H9 (cell line): ENCODE measurements around the gene MAGI1. TPM values are rescaled to one million over a fixed set of nuclear protein-coding genes. Genes with fewer than 3 reads are reported as not detected.

Source experiments
- DNase-seq: peaks from one replicate; pipeline ENCODE4 v3.0.0-alpha.2; 2017
- H2AFZ ChIP-seq: one replicate; pipeline ENCODE4 v1.6.1; 2013; ENCODE audit warnings: mild to moderate bottlenecking, low read length, control low read depth, moderate library complexity
- H2AK5ac ChIP-seq: 2 replicates; pipeline ENCODE4 v1.6.1; 2013; ENCODE audit warnings: low read length, control low read depth, mixed read lengths; ENCODE audit not compliant: insufficient read length
- H2BK120ac ChIP-seq: one replicate; pipeline ENCODE4 v1.6.1; 2013; ENCODE audit warnings: low read depth, mild to moderate bottlenecking, low read length, control low read depth, inconsistent platforms; ENCODE audit not compliant: poor library complexity, severe bottlenecking
- H2BK12ac ChIP-seq: 2 replicates; pipeline ENCODE4 v1.6.1; 2013; ENCODE audit warnings: low read length, control low read depth, mixed read lengths, low read depth; ENCODE audit not compliant: insufficient read length
- H2BK15ac ChIP-seq: 2 replicates; pipeline ENCODE4 v1.6.1; 2013; ENCODE audit warnings: low read depth, low read length, control low read depth
- H2BK20ac ChIP-seq: one replicate; pipeline ENCODE4 v1.6.1; 2013; ENCODE audit warnings: low read depth, mild to moderate bottlenecking, low read length, control low read depth, inconsistent platforms; ENCODE audit not compliant: poor library complexity, severe bottlenecking
- H2BK5ac ChIP-seq: 2 replicates; pipeline ENCODE4 v1.6.1; 2013; ENCODE audit warnings: low read length, control low read depth, mixed read lengths; ENCODE audit not compliant: insufficient read length
- H3K14ac ChIP-seq: 2 replicates; pipeline ENCODE4 v1.6.1; 2013; ENCODE audit warnings: low read length, control low read depth; ENCODE audit not compliant: insufficient read depth
- H3K18ac ChIP-seq: 2 replicates; pipeline ENCODE4 v1.6.1; 2013; ENCODE audit warnings: low read depth, mild to moderate bottlenecking, mixed read lengths, low read length, control low read depth; ENCODE audit not compliant: insufficient read length
- H3K23ac ChIP-seq: 2 replicates; pipeline ENCODE4 v1.6.1; 2013; ENCODE audit warnings: low read length, control low read depth, mixed read lengths, low read depth; ENCODE audit not compliant: insufficient read length
- H3K23me2 ChIP-seq: 2 replicates; pipeline ENCODE4 v1.6.1; 2013; ENCODE audit warnings: low read depth, mild to moderate bottlenecking, mixed read lengths, low read length, control low read depth; ENCODE audit not compliant: insufficient read length, poor library complexity, severe bottlenecking
- H3K27ac ChIP-seq: 2 replicates; pipeline ENCODE4 v1.5.1; 2013; ENCODE audit warnings: low read length, control low read depth, mixed read lengths, low read depth; ENCODE audit not compliant: insufficient read length
- H3K27me3 ChIP-seq: 2 replicates; pipeline ENCODE4 v1.6.1; 2013; ENCODE audit warnings: low read length, control low read depth, inconsistent platforms; ENCODE audit not compliant: insufficient read depth
- H3K4ac ChIP-seq: 2 replicates; pipeline ENCODE4 v1.6.1; 2013; ENCODE audit warnings: low read depth, mild to moderate bottlenecking, control low read depth, inconsistent platforms, low read length, moderate library complexity
- H3K4me1 ChIP-seq: 2 replicates; pipeline ENCODE4 v1.6.1; 2013; ENCODE audit warnings: low read length, control low read depth, inconsistent platforms; ENCODE audit not compliant: insufficient read depth
- H3K4me2 ChIP-seq: 2 replicates; pipeline ENCODE4 v1.6.1; 2013; ENCODE audit warnings: low read length, control low read depth, mixed read lengths; ENCODE audit not compliant: insufficient read length, insufficient read depth
- H3K56ac ChIP-seq: 2 replicates; pipeline ENCODE4 v1.6.1; 2013; ENCODE audit warnings: low read depth, mild to moderate bottlenecking, mixed read lengths, low read length, control low read depth; ENCODE audit not compliant: insufficient read length
- H3K79me1 ChIP-seq: 2 replicates; pipeline ENCODE4 v1.6.1; 2013; ENCODE audit warnings: low read depth, mild to moderate bottlenecking, moderate library complexity, low read length, control low read depth, inconsistent platforms; ENCODE audit not compliant: insufficient read depth, poor library complexity, severe bottlenecking
- H3K79me2 ChIP-seq: 2 replicates; pipeline ENCODE4 v1.6.1; 2013; ENCODE audit warnings: low read length, control low read depth, inconsistent platforms; ENCODE audit not compliant: insufficient read depth
- H3K9ac ChIP-seq: 2 replicates; pipeline ENCODE4 v1.6.1; 2013; ENCODE audit warnings: low read length, control low read depth, mixed read lengths; ENCODE audit not compliant: insufficient read length; ENCODE audit errors: extremely low read depth
- H3K9me3 ChIP-seq: one replicate; pipeline ENCODE4 v1.6.1; 2013; ENCODE audit warnings: low read depth, low read length, inconsistent platforms; ENCODE audit not compliant: control insufficient read depth
- H3T11ph ChIP-seq: one replicate; pipeline ENCODE4 v1.6.1; 2013; ENCODE audit warnings: mild to moderate bottlenecking, low read length, control low read depth, inconsistent platforms
- H4K20me1 ChIP-seq: one replicate; pipeline ENCODE4 v1.6.1; 2013; ENCODE audit not compliant: control insufficient read depth, insufficient read length, insufficient read depth
- H4K5ac ChIP-seq: 2 replicates; pipeline ENCODE4 v1.6.1; 2013; ENCODE audit warnings: low read depth, mild to moderate bottlenecking, mixed read lengths, low read length, control low read depth; ENCODE audit not compliant: insufficient read length
- H4K8ac ChIP-seq: replicated peaks from 2 replicates; pipeline ENCODE4 v1.6.1; 2013; ENCODE audit warnings: low read length, control low read depth, mixed read lengths, low read depth; ENCODE audit not compliant: insufficient read length
- H4K91ac ChIP-seq: 2 replicates; pipeline ENCODE4 v1.6.1; 2013; ENCODE audit warnings: low read depth, mild to moderate bottlenecking, moderate library complexity, mixed read lengths, low read length, control low read depth; ENCODE audit not compliant: insufficient read length
- H3K27ac Mint-ChIP-seq, 3 experiments: 2 replicates in 2 of 3; 3 replicates in 1 of 3; pipeline ENCODE4 v1.8.0; 2020 to 2021; ENCODE audit warnings: mixed read lengths in 3 of 3, mild to moderate bottlenecking in 1 of 3, moderate library complexity in 1 of 3
- H3K27me3 Mint-ChIP-seq: 2 replicates; pipeline ENCODE4 v1.8.0; 2021; ENCODE audit warnings: low read depth, mild to moderate bottlenecking, moderate library complexity, mixed read lengths
- H3K36me3 Mint-ChIP-seq, 3 experiments: 2 replicates in 2 of 3; 3 replicates in 1 of 3; pipeline ENCODE4 v1.8.0; 2020 to 2021; ENCODE audit warnings: low read depth in 3 of 3, mixed read lengths in 3 of 3; ENCODE audit not compliant: insufficient read depth in 1 of 3
- H3K4me1 Mint-ChIP-seq, 2 experiments: 2 replicates each; pipeline ENCODE4 v1.8.0; 2020; ENCODE audit warnings: mixed read lengths in 2 of 2
- H3K4me3 Mint-ChIP-seq, 2 experiments: 2 replicates in 1 of 2; 3 replicates in 1 of 2; pipeline ENCODE4 v1.8.0; 2020 to 2021; ENCODE audit warnings: mild to moderate bottlenecking in 2 of 2, mixed read lengths in 2 of 2, moderate library complexity in 1 of 2
- H3K9me3 Mint-ChIP-seq, 2 experiments: 2 replicates in 1 of 2; 3 replicates in 1 of 2; pipeline ENCODE4 v1.8.0; 2020; ENCODE audit warnings: mild to moderate bottlenecking in 2 of 2, mixed read lengths in 2 of 2, moderate library complexity in 1 of 2
- WGBS: extraction: QIAGEN DNeasy Blood & Tissue Kit; methylation state at CpG from one replicate; pipeline ENCODE4 v1.1.7; 2013; ENCODE audit warnings: missing lambda C conversion rate, low lambda C conversion rate, mixed read lengths; ENCODE audit not compliant: insufficient read length; ENCODE audit errors: extremely low coverage; 5-methylcytosine and 5-hydroxymethylcytosine counted together
- total RNA-seq: library from RNA; stranded (reverse); gene quantifications from 2 replicates; pipeline ENCODE4 v1.2.1, GENCODE V29; 2021
- TF ChIP-seq, protein P1 (sequence below): fragments of 200-600 bp; sonication (generic); conservative IDR thresholded peaks from 3 replicates; pipeline ENCODE4 v1.8.0; 2021; ENCODE audit warnings: antibody characterized with exemption, mild to moderate bottlenecking

MAGI1 gene
- total RNA-seq, 1 experiment from 2014 or later, result 65.7 TPM

- Histone ChIP-seq H3K23me2 (no peaks in the 10 kb centered on the region), H3K56ac (no peak overlapping the region), H4K91ac (no peak overlapping the region), H3K79me1 (no peaks in the 10 kb centered on the region), H3T11ph (no peak overlapping the region), H4K5ac (no peak overlapping the region), H3K4me2 (no peak overlapping the region), H2BK15ac (no peak overlapping the region), H3K14ac (no peak overlapping the region), H2BK5ac (no peak overlapping the region), H3K4me1 (peaks cover 9% of the 10 kb centered on the region; the same call in 1 of the 2 replicates), H3K23ac (no peak overlapping the region), H4K20me1 (no peaks in the 10 kb centered on the region), H3K27me3 (no peaks in the 10 kb centered on the region), H3K4ac (no peak overlapping the region), H3K9ac (no peak overlapping the region), H2BK20ac (no peak overlapping the region), H3K27ac (no peak overlapping the region), H3K79me2 (peaks cover 3% of the 10 kb centered on the region; the same call in 1 of the 2 replicates), H2AK5ac (no peak overlapping the region), H3K18ac (no peak overlapping the region), H2AFZ (no peak overlapping the region), H4K8ac (no peak overlapping the region), H3K9me3 (no peaks in the 10 kb centered on the region), H2BK12ac (no peak overlapping the region), H2BK120ac (no peak overlapping the region)
- DNase-seq, result no peak
- Mint-ChIP-seq H3K4me3 (no peak overlapping the region), H3K27me3 (no peaks in the 10 kb centered on the region), H3K9me3 (no peaks in the 10 kb centered on the region), H3K36me3 (peaks cover 0 to 6% (median 4%) of the 10 kb centered on the region in 3 experiments; a peak in 3 of 7 replicates), H3K4me1 (peaks cover 37 to 42% of the 10 kb centered on the region in 2 experiments), H3K27ac (peak overlapping the region in 2 of 3 experiments; percentile 14 to 24; a peak in 2 of 7 replicates)
- TF ChIP-seq, protein P1, sequence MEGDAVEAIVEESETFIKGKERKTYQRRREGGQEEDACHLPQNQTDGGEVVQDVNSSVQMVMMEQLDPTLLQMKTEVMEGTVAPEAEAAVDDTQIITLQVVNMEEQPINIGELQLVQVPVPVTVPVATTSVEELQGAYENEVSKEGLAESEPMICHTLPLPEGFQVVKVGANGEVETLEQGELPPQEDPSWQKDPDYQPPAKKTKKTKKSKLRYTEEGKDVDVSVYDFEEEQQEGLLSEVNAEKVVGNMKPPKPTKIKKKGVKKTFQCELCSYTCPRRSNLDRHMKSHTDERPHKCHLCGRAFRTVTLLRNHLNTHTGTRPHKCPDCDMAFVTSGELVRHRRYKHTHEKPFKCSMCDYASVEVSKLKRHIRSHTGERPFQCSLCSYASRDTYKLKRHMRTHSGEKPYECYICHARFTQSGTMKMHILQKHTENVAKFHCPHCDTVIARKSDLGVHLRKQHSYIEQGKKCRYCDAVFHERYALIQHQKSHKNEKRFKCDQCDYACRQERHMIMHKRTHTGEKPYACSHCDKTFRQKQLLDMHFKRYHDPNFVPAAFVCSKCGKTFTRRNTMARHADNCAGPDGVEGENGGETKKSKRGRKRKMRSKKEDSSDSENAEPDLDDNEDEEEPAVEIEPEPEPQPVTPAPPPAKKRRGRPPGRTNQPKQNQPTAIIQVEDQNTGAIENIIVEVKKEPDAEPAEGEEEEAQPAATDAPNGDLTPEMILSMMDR, result no peak
- no CpG with 5 or more reads among the region's 4 CpGs for WGBS
These were observed 43.7 kb downstream of the MAGI1 start for GRCh38 chr3:65995030-65995429.
